ENCODE results near the gene KREMEN2. TPM values are rescaled to one million over a fixed set of nuclear protein-coding genes. Genes with fewer than 3 reads are reported as not detected.

Gene KREMEN2
- total RNA-seq, 4 donors from 2014 or later: not detected

GRCh38 chr16:2949705-2950352, 14.2 kb upstream of the KREMEN2 start:
- no peaks in the 10 kb centered on the region for H3K9me3 ChIP-seq
- WGBS, 2 donors (ENCODE audit: low coverage in 1 of 2): 80 to 82% methylated on average over 2 to 9 of the region's 19 CpGs
- H3K4me1 ChIP-seq: no peaks in the 10 kb centered on the region
- H3K4me3 ChIP-seq: no peak overlapping the region
- H3K27ac ChIP-seq: no peak overlapping the region
- ATAC-seq: no peak
- H3K36me3 ChIP-seq: peaks cover 0 to 28% of the 10 kb centered on the region in 2 donors
- TF ChIP-seq CTCF (IDR thresholded peaks at IDR 0.05) (no peak), EP300 (IDR thresholded peaks at IDR 0.05) (no peak), POLR2A (IDR thresholded peaks at IDR 0.05) (no peak), POLR2AphosphoS5 (IDR thresholded peaks at IDR 0.05) (no peak)
- H3K27me3 ChIP-seq: peaks cover 8% of the 10 kb centered on the region

- no peak overlapping the region for H3K4me3 ChIP-seq
- ATAC-seq: no peak
- H3K9me3 ChIP-seq: no peaks in the 10 kb centered on the region
- no peaks in the 10 kb centered on the region for H3K4me1 ChIP-seq
- peaks cover 0 to 24% of the 10 kb centered on the region in 2 donors for H3K36me3 ChIP-seq
- no peak for TF ChIP-seq EP300 (IDR thresholded peaks at IDR 0.05)
- TF ChIP-seq POLR2AphosphoS5 (IDR thresholded peaks at IDR 0.05): no peak
- TF ChIP-seq CTCF (IDR thresholded peaks at IDR 0.05): no peak
- TF ChIP-seq POLR2A (IDR thresholded peaks at IDR 0.05): no peak
- no peak overlapping the region for H3K27ac ChIP-seq
- WGBS, 2 donors (ENCODE audit: low coverage in 1 of 2): no CpG with 5 or more reads among the region's 13 CpGs
- peaks cover 14% of the 10 kb centered on the region for H3K27me3 ChIP-seq
Measured at GRCh38 chr16:2950353-2950724, 13.7 kb upstream of the KREMEN2 start.

- Histone ChIP-seq H3K4me3 (no peak overlapping the region), H3K9me3 (no peaks in the 10 kb centered on the region), H3K4me1 (no peaks in the 10 kb centered on the region), H3K27ac (no peak overlapping the region), H3K36me3 (peaks cover 0 to 24% of the 10 kb centered on the region in 2 donors), H3K27me3 (peaks cover 18% of the 10 kb centered on the region)
- 60% methylated on average over 1 of the region's 16 CpGs; no CpG with 5 or more reads in 1 of the 2 donors for WGBS, 2 donors (ENCODE audit: low coverage in 1 of 2)
- TF ChIP-seq EP300 (IDR thresholded peaks at IDR 0.05) (no peak), CTCF (IDR thresholded peaks at IDR 0.05) (no peak), POLR2AphosphoS5 (IDR thresholded peaks at IDR 0.05) (no peak), POLR2A (IDR thresholded peaks at IDR 0.05) (no peak)
- ATAC-seq: no peak
Measured at GRCh38 chr16:2950773-2951172, 13.3 kb upstream of the KREMEN2 start.

- no peak for ATAC-seq
- H3K36me3 ChIP-seq: peaks cover 0 to 24% of the 10 kb centered on the region in 2 donors
- no peak overlapping the region for H3K4me3 ChIP-seq
- H3K27ac ChIP-seq: no peak overlapping the region
- no peaks in the 10 kb centered on the region for H3K4me1 ChIP-seq
- TF ChIP-seq POLR2A (IDR thresholded peaks at IDR 0.05) (no peak), POLR2AphosphoS5 (IDR thresholded peaks at IDR 0.05) (no peak), EP300 (IDR thresholded peaks at IDR 0.05) (no peak), CTCF (IDR thresholded peaks at IDR 0.05) (no peak)
- H3K27me3 ChIP-seq: peaks cover 37% of the 10 kb centered on the region
- no peaks in the 10 kb centered on the region for H3K9me3 ChIP-seq
- WGBS, 2 donors (ENCODE audit: low coverage in 1 of 2): 61% methylated on average over 11 of the region's 11 CpGs; no CpG with 5 or more reads in 1 of the 2 donors
Measured at GRCh38 chr16:2952679-2953078, 11.4 kb upstream of the KREMEN2 start.
